Measurements from ENCODE around the gene COBL.

DNA sequence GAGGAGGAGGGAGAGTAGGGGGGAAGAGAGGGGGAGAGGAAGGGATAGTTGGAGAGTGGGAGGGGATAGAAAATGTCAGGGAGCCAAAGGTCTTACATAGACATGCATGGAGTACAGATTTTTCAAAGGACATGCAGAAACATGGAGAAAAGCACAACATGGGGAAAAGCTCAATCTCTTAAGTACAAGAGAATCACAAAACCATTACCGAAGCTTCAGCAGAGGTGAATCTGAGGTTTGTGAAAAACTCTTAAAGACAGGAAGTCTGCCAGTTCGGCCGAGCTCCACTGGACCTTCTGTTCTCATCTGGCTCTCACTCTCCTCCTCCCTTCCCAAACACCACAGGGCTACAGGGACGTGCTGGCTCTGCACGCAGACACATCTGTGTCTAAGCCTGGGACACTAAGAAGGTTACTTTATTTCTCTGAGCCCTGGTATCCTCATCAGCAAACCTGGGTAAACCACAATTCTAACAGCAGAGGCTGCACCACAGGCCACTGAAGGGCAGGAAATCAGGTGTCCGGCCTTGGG is 133.9 kb downstream of the COBL start:
- no peak for TF ChIP-seq POLR2A (IDR thresholded peaks at IDR 0.05)
- TF ChIP-seq, protein P1, sequence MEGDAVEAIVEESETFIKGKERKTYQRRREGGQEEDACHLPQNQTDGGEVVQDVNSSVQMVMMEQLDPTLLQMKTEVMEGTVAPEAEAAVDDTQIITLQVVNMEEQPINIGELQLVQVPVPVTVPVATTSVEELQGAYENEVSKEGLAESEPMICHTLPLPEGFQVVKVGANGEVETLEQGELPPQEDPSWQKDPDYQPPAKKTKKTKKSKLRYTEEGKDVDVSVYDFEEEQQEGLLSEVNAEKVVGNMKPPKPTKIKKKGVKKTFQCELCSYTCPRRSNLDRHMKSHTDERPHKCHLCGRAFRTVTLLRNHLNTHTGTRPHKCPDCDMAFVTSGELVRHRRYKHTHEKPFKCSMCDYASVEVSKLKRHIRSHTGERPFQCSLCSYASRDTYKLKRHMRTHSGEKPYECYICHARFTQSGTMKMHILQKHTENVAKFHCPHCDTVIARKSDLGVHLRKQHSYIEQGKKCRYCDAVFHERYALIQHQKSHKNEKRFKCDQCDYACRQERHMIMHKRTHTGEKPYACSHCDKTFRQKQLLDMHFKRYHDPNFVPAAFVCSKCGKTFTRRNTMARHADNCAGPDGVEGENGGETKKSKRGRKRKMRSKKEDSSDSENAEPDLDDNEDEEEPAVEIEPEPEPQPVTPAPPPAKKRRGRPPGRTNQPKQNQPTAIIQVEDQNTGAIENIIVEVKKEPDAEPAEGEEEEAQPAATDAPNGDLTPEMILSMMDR (IDR thresholded peaks at IDR 0.05): no peak
